Endothelial cell of umbilical vein (primary cell): Measurements from ENCODE around the gene KIF23. TPM values are rescaled to one million over a fixed set of nuclear protein-coding genes. Genes with fewer than 3 reads are reported as not detected.

Source experiments
- BruUV-seq: library from RNA; stranded (reverse); fragments of 400-500 nt; replicated peaks from 2 replicates; lab custom pipeline; 2021; lab: Mats Ljungman, UMichigan
- CTCF ChIA-PET: fragments of 300-600, 350-600 bp; sonication (Branson Sonifier 250); formaldehyde crosslinking; loops from one replicate; lab custom pipeline; 2021; ENCODE audit warnings: antibody characterized with exemption, inconsistent platforms; lab: Charles Lee
- POLR2A ChIA-PET: fragments of 300-600, 350-600 bp; sonication (Branson Sonifier 250); formaldehyde crosslinking; loops from one replicate; lab custom pipeline; 2021; ENCODE audit warnings: antibody characterized with exemption, inconsistent platforms; lab: Charles Lee
- DNase-seq: peaks from one replicate; pipeline ENCODE4 v3.0.0-alpha.2; 2011; ENCODE audit warnings: low read depth, low spot score
- FAIRE-seq: peaks from 2 replicates; lab custom pipeline; 2011; peaks lifted over from hg19 to GRCh38; lab: Jason Lieb, UNC
- H2AFZ ChIP-seq: 2 replicates; pipeline ENCODE4 v1.6.0; 2012; ENCODE audit warnings: low read depth, low read length, control low read depth, inconsistent platforms
- H3K27ac ChIP-seq: 2 replicates; pipeline ENCODE4 v1.5.1; 2011; ENCODE audit warnings: low read depth, mild to moderate bottlenecking, control low read depth, low read length, moderate library complexity; ENCODE audit not compliant: insufficient read depth
- H3K27me3 ChIP-seq, 2 experiments: 2 replicates each; pipeline versions ENCODE4 v1.6.0 to v1.6.1; 2011; ENCODE audit warnings: low read length in 2 of 2, mixed read lengths in 1 of 2; ENCODE audit not compliant: control insufficient read depth in 2 of 2, insufficient read depth in 2 of 2
- H3K36me3 ChIP-seq, 2 experiments: 2 replicates in 1 of 2; 3 replicates in 1 of 2; pipeline ENCODE4 v1.5.1; 2011; ENCODE audit warnings: low read length in 2 of 2, mild to moderate bottlenecking in 1 of 2, moderate library complexity in 1 of 2; ENCODE audit not compliant: control insufficient read depth in 2 of 2, insufficient read depth in 2 of 2; ENCODE audit errors: extremely low read depth in 1 of 2
- H3K4me1 ChIP-seq: 3 replicates; pipeline ENCODE4 v1.5.1; 2011; ENCODE audit warnings: mild to moderate bottlenecking, low read length; ENCODE audit not compliant: control insufficient read depth, insufficient read depth; ENCODE audit errors: extremely low read depth
- H3K4me2 ChIP-seq: 2 replicates; pipeline ENCODE4 v1.6.1; 2011; ENCODE audit warnings: low read length, control low read depth, mixed read lengths; ENCODE audit not compliant: insufficient read depth
- H3K4me3 ChIP-seq, 3 experiments: fragments of 200-600 bp in 1 of 3; sonication (generic), shearing (Covaris generic) in 1 of 3; replicated peaks in 1 of 3; 2 replicates each; pipeline ENCODE4 v1.5.1; 2011 to 2016; ENCODE audit warnings: control low read depth in 3 of 3, low read length in 3 of 3, mild to moderate bottlenecking in 2 of 3, inconsistent platforms in 1 of 3, low read depth in 1 of 3, moderate library complexity in 1 of 3; ENCODE audit not compliant: insufficient read depth in 1 of 3
- H3K79me2 ChIP-seq: 2 replicates; pipeline ENCODE4 v1.6.0; 2012; ENCODE audit warnings: low read length, inconsistent platforms; ENCODE audit not compliant: control insufficient read depth, insufficient read depth
- H3K9ac ChIP-seq: replicated peaks from 2 replicates; pipeline ENCODE3; 2011; ENCODE audit warnings: low read length, control low read depth; ENCODE audit not compliant: insufficient read depth; ENCODE audit errors: extremely low read depth
- H3K9me1 ChIP-seq: replicated peaks from 3 replicates; pipeline ENCODE4 v1.6.0; 2011; ENCODE audit warnings: mild to moderate bottlenecking, low read length; ENCODE audit not compliant: control insufficient read depth, insufficient read depth; ENCODE audit errors: extremely low read depth
- H3K9me3 ChIP-seq: replicated peaks from 2 replicates; pipeline ENCODE4 v1.5.1; 2012; ENCODE audit warnings: low read length, inconsistent platforms; ENCODE audit not compliant: control insufficient read depth, insufficient read depth
- H4K20me1 ChIP-seq: replicated peaks from 2 replicates; pipeline ENCODE3; 2011; ENCODE audit warnings: mild to moderate bottlenecking, low read length; ENCODE audit not compliant: control insufficient read depth, insufficient read depth; ENCODE audit errors: extremely low read depth
- EZH2 ChIP-seq: IDR thresholded peaks from 2 replicates; pipeline ENCODE4 v1.6.1; 2012; ENCODE audit warnings: borderline replicate concordance, low read depth, mild to moderate bottlenecking, moderate library complexity, low read length, inconsistent platforms; ENCODE audit not compliant: severe bottlenecking
- FOS ChIP-seq: IDR thresholded peaks from 2 replicates; pipeline ENCODE4 v1.6.1; 2011; ENCODE audit warnings: mild to moderate bottlenecking, low read length, moderate library complexity, borderline replicate concordance; ENCODE audit not compliant: insufficient read depth
- GATA2 ChIP-seq: IDR thresholded peaks from 2 replicates; pipeline ENCODE4 v1.7.0; 2011; ENCODE audit warnings: low read depth, mild to moderate bottlenecking, moderate library complexity, mixed read lengths, low read length; ENCODE audit not compliant: insufficient read length, insufficient read depth
- JUN ChIP-seq: IDR thresholded peaks from 2 replicates; pipeline ENCODE4 v1.6.1; 2011; ENCODE audit warnings: borderline replicate concordance, low read depth; ENCODE audit not compliant: insufficient read length, insufficient read depth
- MYC ChIP-seq: IDR thresholded peaks from one replicate; pipeline ENCODE4 v1.6.1; 2011; ENCODE audit warnings: mild to moderate bottlenecking, low read depth, low read length
- POLR2A ChIP-seq: IDR thresholded peaks from 2 replicates; pipeline ENCODE4 v1.6.1; 2012; ENCODE audit warnings: low read depth, mild to moderate bottlenecking, control low read depth, low read length
- POLR2AphosphoS5 ChIP-seq: IDR thresholded peaks from 2 replicates; pipeline ENCODE4 v1.6.1; 2012; ENCODE audit warnings: low read depth, mild to moderate bottlenecking, control low read depth, low read length, moderate library complexity; ENCODE audit not compliant: insufficient read depth
- dilution Hi-C: fragments of 300-500 bp; cut with MboI; formaldehyde crosslinking; loops from one replicate; pipeline ENCODE4 v1.15.0; 2019; ENCODE audit warnings: low sequenced_read_pairs; ENCODE audit not compliant: extremely low pct_ligation_motif_present
- intact Hi-C: fragments of 100-400 bp; cut with micrococcal nuclease; formaldehyde crosslinking; loops from one replicate; pipeline ENCODE4 v1.10.0; 2022
- polyA plus RNA-seq, 4 experiments: library from polyadenylated mRNA; depleted of rRNA in 3 of 4; stranded (reverse) in 3 of 4; unstranded in 1 of 4; fragments of >200 nt; gene quantifications; 2 replicates each; pipeline versions ENCODE4 v1.2.1 to v1.2.3, GENCODE V29; 2011 to 2012; ENCODE audit warnings: missing spikeins in 1 of 4
- total RNA-seq: library from RNA; stranded (reverse); gene quantifications from 2 replicates; pipeline ENCODE4 v1.2.3, GENCODE V29; 2021
- TF ChIP-seq, protein P1 (sequence below): IDR thresholded peaks from 2 replicates; pipeline ENCODE4 v1.6.1; 2011; ENCODE audit not compliant: insufficient read depth, insufficient read length
- TF ChIP-seq, protein P2 (sequence below), 2 donors: IDR thresholded peaks; 1 replicate in 1 of 2; 2 replicates in 1 of 2; pipeline ENCODE4 v1.5.1; 2011; ENCODE audit warnings: low read length in 2 of 2, mild to moderate bottlenecking in 2 of 2, moderate library complexity in 2 of 2, control low read depth in 1 of 2, inconsistent platforms in 1 of 2, low read depth in 1 of 2; ENCODE audit not compliant: insufficient read depth in 1 of 2; ENCODE audit errors: extremely low read depth in 1 of 2

KIF23 gene
- total and polyA plus RNA-seq, 2 donors (not counting 3 experiments of a cell fraction or from before 2014, with no cell fraction given) = 25.4 to 64.7 TPM

DNA sequence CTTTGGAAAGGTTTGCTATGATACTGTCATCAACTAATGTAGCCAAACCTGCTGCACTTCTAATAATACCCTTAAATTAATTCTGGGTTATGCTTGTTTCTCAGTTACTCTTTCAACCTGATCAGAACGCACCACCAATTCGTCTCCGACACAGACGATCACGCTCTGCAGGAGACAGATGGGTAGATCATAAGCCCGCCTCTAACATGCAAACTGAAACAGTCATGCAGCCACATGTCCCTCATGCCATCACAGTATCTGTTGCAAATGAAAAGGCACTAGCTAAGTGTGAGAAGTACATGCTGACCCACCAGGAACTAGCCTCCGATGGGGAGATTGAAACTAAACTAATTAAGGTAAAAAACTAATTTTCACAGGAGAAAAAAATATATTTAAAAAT is 30.5 kb downstream of the KIF23 start:
- no peak overlapping the region for H3K4me2 ChIP-seq
- CTCF ChIA-PET = no interaction called here
- H3K4me3 ChIP-seq = no peak overlapping the region
- H3K36me3 ChIP-seq = peaks cover 4 to 27% of the 10 kb centered on the region in 2 experiments
- H4K20me1 ChIP-seq = no peaks in the 10 kb centered on the region
- H3K27me3 ChIP-seq = no peaks in the 10 kb centered on the region
- POLR2A ChIA-PET = no interaction called here
- no peaks in the 10 kb centered on the region for H3K9me3 ChIP-seq
- dilution Hi-C loops = no loop called here
- H3K79me2 ChIP-seq = no peaks in the 10 kb centered on the region
- FAIRE-seq (peak; percentile 38), DNase-seq (no peak)
- no peaks in the 10 kb centered on the region for H3K9me1 ChIP-seq
- BruUV-seq = no TSS peak
- H3K4me1 ChIP-seq = no peaks in the 10 kb centered on the region
- no peak overlapping the region for H3K9ac ChIP-seq
- H2AFZ ChIP-seq = no peak overlapping the region
- intact Hi-C loops = no loop called here
- TF ChIP-seq GATA2 (no peak), POLR2A (no peak), JUN (no peak), MYC (no peak), FOS (no peak), POLR2AphosphoS5 (no peak), EZH2 (no peak)
- TF ChIP-seq, protein P1, sequence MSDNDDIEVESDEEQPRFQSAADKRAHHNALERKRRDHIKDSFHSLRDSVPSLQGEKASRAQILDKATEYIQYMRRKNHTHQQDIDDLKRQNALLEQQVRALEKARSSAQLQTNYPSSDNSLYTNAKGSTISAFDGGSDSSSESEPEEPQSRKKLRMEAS = no peak
- TF ChIP-seq, protein P2, sequence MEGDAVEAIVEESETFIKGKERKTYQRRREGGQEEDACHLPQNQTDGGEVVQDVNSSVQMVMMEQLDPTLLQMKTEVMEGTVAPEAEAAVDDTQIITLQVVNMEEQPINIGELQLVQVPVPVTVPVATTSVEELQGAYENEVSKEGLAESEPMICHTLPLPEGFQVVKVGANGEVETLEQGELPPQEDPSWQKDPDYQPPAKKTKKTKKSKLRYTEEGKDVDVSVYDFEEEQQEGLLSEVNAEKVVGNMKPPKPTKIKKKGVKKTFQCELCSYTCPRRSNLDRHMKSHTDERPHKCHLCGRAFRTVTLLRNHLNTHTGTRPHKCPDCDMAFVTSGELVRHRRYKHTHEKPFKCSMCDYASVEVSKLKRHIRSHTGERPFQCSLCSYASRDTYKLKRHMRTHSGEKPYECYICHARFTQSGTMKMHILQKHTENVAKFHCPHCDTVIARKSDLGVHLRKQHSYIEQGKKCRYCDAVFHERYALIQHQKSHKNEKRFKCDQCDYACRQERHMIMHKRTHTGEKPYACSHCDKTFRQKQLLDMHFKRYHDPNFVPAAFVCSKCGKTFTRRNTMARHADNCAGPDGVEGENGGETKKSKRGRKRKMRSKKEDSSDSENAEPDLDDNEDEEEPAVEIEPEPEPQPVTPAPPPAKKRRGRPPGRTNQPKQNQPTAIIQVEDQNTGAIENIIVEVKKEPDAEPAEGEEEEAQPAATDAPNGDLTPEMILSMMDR (IDR thresholded peaks at IDR 0.05; ENCODE audit: extremely low read depth in 1 of 2, insufficient read depth in 1 of 2, low read depth in 1 of 2, low read length in 2 of 2) = no peak
- no peak overlapping the region for H3K27ac ChIP-seq
